Stimulated activated CD4-positive, alpha-beta T cell treated with anti-CD3 and anti-CD28 coated beads, Interleukin-15, amount 100 ng/mL, for 24 hours (primary cell): ENCODE results near the gene CLDN22.

Experiments used
- DNase-seq: peaks from one replicate; pipeline ENCODE4 v3.0.0-alpha.2; 2020

The CLDN22 gene

GRCh38 chr4:183318656-183319055, 1.4 kb downstream of the CLDN22 start:
- no peak for DNase-seq

- DNase-seq, result no peak
Measured at GRCh38 chr4:183314806-183315205, 5.3 kb downstream of the CLDN22 start.

- no peak for DNase-seq
Measured at GRCh38 chr4:183314336-183314735, 5.7 kb downstream of the CLDN22 start.

GRCh38 chr4:183312841-183313240, 7.2 kb downstream of the CLDN22 start:
- DNase-seq, result no peak

GRCh38 chr4:183306811-183307210, 13.3 kb downstream of the CLDN22 start:
- no peak for DNase-seq

GRCh38 chr4:183304538-183304937, 15.5 kb downstream of the CLDN22 start:
- DNase-seq, result no peak

- no peak for DNase-seq
Measured at GRCh38 chr4:183304067-183304466, 16.0 kb downstream of the CLDN22 start.

- no peak for DNase-seq
Measured at GRCh38 chr4:183303301-183303700, 16.8 kb downstream of the CLDN22 start.

- no peak for DNase-seq
Measured at GRCh38 chr4:183300655-183301054, 19.4 kb downstream of the CLDN22 start.

GRCh38 chr4:183300070-183300469, 20.0 kb downstream of the CLDN22 start:
- DNase-seq, result no peak

GRCh38 chr4:183299464-183299863, 20.6 kb downstream of the CLDN22 start:
- DNase-seq, result no peak

GRCh38 chr4:183297675-183298074, 22.4 kb downstream of the CLDN22 start:
- DNase-seq, result no peak

GRCh38 chr4:183295711-183296110, 24.4 kb downstream of the CLDN22 start:
- DNase-seq, result no peak

GRCh38 chr4:183291070-183291469, 29.0 kb downstream of the CLDN22 start:
- no peak for DNase-seq

GRCh38 chr4:183289688-183290087, 30.4 kb downstream of the CLDN22 start:
- peak; percentile 8 for DNase-seq

GRCh38 chr4:183288955-183289354, 31.1 kb downstream of the CLDN22 start:
- DNase-seq, result no peak

- no peak for DNase-seq
Measured at GRCh38 chr4:183287677-183288076, 32.4 kb downstream of the CLDN22 start.

GRCh38 chr4:183287309-183287659, 32.8 kb downstream of the CLDN22 start:
- no peak for DNase-seq

GRCh38 chr4:183286590-183287308, 33.3 kb downstream of the CLDN22 start:
- DNase-seq, result no peak

- DNase-seq, result no peak
Measured at GRCh38 chr4:183285886-183286285, 34.2 kb downstream of the CLDN22 start.

GRCh38 chr4:183284965-183285364, 35.1 kb downstream of the CLDN22 start:
- no peak for DNase-seq

- DNase-seq, result no peak
Measured at GRCh38 chr4:183284258-183284785, 35.8 kb downstream of the CLDN22 start.

- DNase-seq, result no peak
Measured at GRCh38 chr4:183276106-183276505, 44.0 kb downstream of the CLDN22 start.

- DNase-seq, result no peak
Measured at GRCh38 chr4:183272384-183272783, 47.7 kb downstream of the CLDN22 start.

GRCh38 chr4:183268556-183268955, 51.5 kb downstream of the CLDN22 start:
- DNase-seq, result no peak
